PFSK-1 (cell line): ENCODE measurements around the gene ATP8B2.

Experiments
- FOXP2 ChIP-seq: optimal IDR thresholded peaks from 2 replicates; pipeline ENCODE3; 2011; ENCODE audit warnings: borderline replicate concordance, control low read depth, inconsistent platforms; ENCODE audit not compliant: insufficient read depth; ENCODE audit errors: extremely low read length, extremely low read depth
- POLR2AphosphoS5 ChIP-seq: IDR thresholded peaks from 2 replicates; pipeline ENCODE4 v1.6.1; 2012; ENCODE audit warnings: low read depth, mild to moderate bottlenecking, control low read depth, low read length, moderate library complexity
- REST ChIP-seq, 2 experiments: IDR thresholded peaks; 2 replicates each; pipeline versions ENCODE4 v1.6.1 to v1.8.0; 2011 to 2012; ENCODE audit warnings: low read depth in 2 of 2, low read length in 2 of 2, control low read depth in 1 of 2, inconsistent platforms in 1 of 2, mild to moderate bottlenecking in 1 of 2, moderate library complexity in 1 of 2; ENCODE audit not compliant: insufficient read depth in 1 of 2
- SIN3A ChIP-seq: IDR thresholded peaks from 2 replicates; pipeline ENCODE4 v1.6.1; 2012; ENCODE audit warnings: mild to moderate bottlenecking, low read length, moderate library complexity, borderline replicate concordance; ENCODE audit not compliant: insufficient read depth
- TAF1 ChIP-seq: IDR thresholded peaks from 2 replicates; pipeline ENCODE4 v1.6.1; 2012; ENCODE audit warnings: low read length, control low read depth, borderline replicate concordance; ENCODE audit not compliant: insufficient read depth

ATP8B2 gene

GRCh38 chr1:154386643-154387352 is 61.5 kb downstream of the ATP8B2 start:
- TF ChIP-seq REST (IDR thresholded peaks at IDR 0.05; ENCODE audit: insufficient read depth in 1 of 2, low read depth in 2 of 2, low read length in 2 of 2) (no peak), FOXP2 (no peak), POLR2AphosphoS5 (no peak), SIN3A (no peak), TAF1 (no peak)

- TF ChIP-seq POLR2AphosphoS5 (no peak), SIN3A (no peak)
Observed at GRCh38 chr1:154391086-154391770, 65.9 kb downstream of the ATP8B2 start.

GRCh38 chr1:154398141-154398540 is 72.8 kb downstream of the ATP8B2 start:
- TF ChIP-seq SIN3A (no peak), FOXP2 (no peak), TAF1 (no peak), POLR2AphosphoS5 (no peak), REST (IDR thresholded peaks at IDR 0.05; ENCODE audit: insufficient read depth in 1 of 2, low read depth in 2 of 2, low read length in 2 of 2) (no peak)

GRCh38 chr1:154398678-154399077 is 73.4 kb downstream of the ATP8B2 start:
- TF ChIP-seq POLR2AphosphoS5: no peak

GRCh38 chr1:154400381-154400801 is 75.1 kb downstream of the ATP8B2 start:
- no peak for TF ChIP-seq REST (IDR thresholded peaks at IDR 0.05; ENCODE audit: insufficient read depth in 1 of 2, low read depth in 2 of 2, low read length in 2 of 2)
- no peak for TF ChIP-seq POLR2AphosphoS5
- no peak for TF ChIP-seq TAF1
- TF ChIP-seq FOXP2: no peak
- no peak for TF ChIP-seq SIN3A
